Prostate gland (tissue), 2 donors: ENCODE data around the gene PURB. TPM values are rescaled to one million over a fixed set of nuclear protein-coding genes. Genes with fewer than 3 reads are reported as not detected.
A peak's percentile ranks its signal among the peaks of the same experiment; 100 is the strongest.
"Not testable (repeated sequence)": the region's sequence is repeated elsewhere in the genome, so short reads cannot be mapped to it uniquely, and the experiment has no call there.

Experiments used
- DNase-seq: peaks from one replicate; pipeline ENCODE4 v3.0.0-alpha.2; 2019; ENCODE audit warnings: low spot score
- H3K27ac ChIP-seq, 2 donors: fragments of 200-600 bp; sonication (generic); 2 replicates each; pipeline ENCODE4 v1.5.1; 2017 to 2019
- H3K27me3 ChIP-seq: fragments of 200-600 bp; sonication (generic); replicated peaks from 2 replicates; pipeline ENCODE4 v1.5.1; 2019; ENCODE audit not compliant: insufficient read depth
- H3K36me3 ChIP-seq, 2 donors: fragments of 200-600 bp; sonication (generic); 1 replicate in 1 of 2; 2 replicates in 1 of 2; pipeline versions ENCODE4 v1.5.1 to v1.8.1; 2017 to 2019
- H3K4me1 ChIP-seq: fragments of 200-600 bp; sonication (generic); replicated peaks from 2 replicates; pipeline ENCODE4 v1.5.1; 2019
- H3K4me3 ChIP-seq, 2 donors: fragments of 200-600 bp; sonication (generic); 2 replicates each; pipeline ENCODE4 v1.5.1; 2017 to 2019
- H3K9me3 ChIP-seq: fragments of 200-600 bp; sonication (generic); 2 replicates; pipeline ENCODE4 v1.5.1; 2017
- POLR2A ChIP-seq: fragments of 450-650 bp; IDR thresholded peaks from one replicate; pipeline ENCODE4 v1.6.1; 2016; ENCODE audit warnings: antibody characterized with exemption, mild to moderate bottlenecking
- POLR2AphosphoS5 ChIP-seq: sonication (generic); formaldehyde crosslinking; IDR thresholded peaks from one replicate; pipeline ENCODE4 v1.6.1; 2017; ENCODE audit warnings: antibody characterized with exemption
- WGBS: methylation state at CpG from one replicate; pipeline ENCODE4 v1.1.5; 2018; 5-methylcytosine and 5-hydroxymethylcytosine counted together
- intact Hi-C: fragments of 100-400 bp; cut with DNase I; formaldehyde crosslinking; loops from one replicate; pipeline ENCODE4 v1.14.2; 2022
- total RNA-seq, 2 donors: library from RNA; depleted of rRNA; stranded (reverse); fragments of >200 nt; gene quantifications; one replicate each; pipeline ENCODE4 v1.1.0, GENCODE V29; 2016
- TF ChIP-seq, protein P1 (sequence below), 4 experiments: fragments of 200-600 bp in 2 of 4; fragments of 450-650 bp in 2 of 4; sonication (generic) in 2 of 4; IDR thresholded peaks; 1 replicate in 3 of 4; 2 replicates in 1 of 4; pipeline ENCODE4 v1.5.1; 2016 to 2019; ENCODE audit warnings: antibody characterized with exemption in 4 of 4, mild to moderate bottlenecking in 2 of 4, moderate library complexity in 2 of 4

The PURB gene
- total RNA-seq, 2 donors from 2014 or later, result 21.9 to 22.0 TPM

- Histone ChIP-seq H3K9me3 (no peaks in the 10 kb centered on the region), H3K4me1 (no peaks in the 10 kb centered on the region), H3K4me3 (no peak overlapping the region), H3K27ac (peak overlapping the region in 1 of 2 donors; percentile 9), H3K36me3 (no peaks in the 10 kb centered on the region), H3K27me3 (no peaks in the 10 kb centered on the region)
- 66% methylated on average over 4 of the region's 4 CpGs for WGBS
- intact Hi-C loops, result no loop called here
- DNase-seq, result no peak
- TF ChIP-seq, protein P1, sequence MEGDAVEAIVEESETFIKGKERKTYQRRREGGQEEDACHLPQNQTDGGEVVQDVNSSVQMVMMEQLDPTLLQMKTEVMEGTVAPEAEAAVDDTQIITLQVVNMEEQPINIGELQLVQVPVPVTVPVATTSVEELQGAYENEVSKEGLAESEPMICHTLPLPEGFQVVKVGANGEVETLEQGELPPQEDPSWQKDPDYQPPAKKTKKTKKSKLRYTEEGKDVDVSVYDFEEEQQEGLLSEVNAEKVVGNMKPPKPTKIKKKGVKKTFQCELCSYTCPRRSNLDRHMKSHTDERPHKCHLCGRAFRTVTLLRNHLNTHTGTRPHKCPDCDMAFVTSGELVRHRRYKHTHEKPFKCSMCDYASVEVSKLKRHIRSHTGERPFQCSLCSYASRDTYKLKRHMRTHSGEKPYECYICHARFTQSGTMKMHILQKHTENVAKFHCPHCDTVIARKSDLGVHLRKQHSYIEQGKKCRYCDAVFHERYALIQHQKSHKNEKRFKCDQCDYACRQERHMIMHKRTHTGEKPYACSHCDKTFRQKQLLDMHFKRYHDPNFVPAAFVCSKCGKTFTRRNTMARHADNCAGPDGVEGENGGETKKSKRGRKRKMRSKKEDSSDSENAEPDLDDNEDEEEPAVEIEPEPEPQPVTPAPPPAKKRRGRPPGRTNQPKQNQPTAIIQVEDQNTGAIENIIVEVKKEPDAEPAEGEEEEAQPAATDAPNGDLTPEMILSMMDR (IDR thresholded peaks at IDR 0.05), result no peak
- TF ChIP-seq POLR2A, result no peak
- peak; percentile 35 for TF ChIP-seq POLR2AphosphoS5
Observed at GRCh38 chr7:44867073-44867995, 18.0 kb downstream of the PURB start.

- H3K4me1 ChIP-seq, H3K27ac ChIP-seq, H3K4me3 ChIP-seq, H3K36me3 ChIP-seq, intact Hi-C loops, DNase-seq, H3K27me3 ChIP-seq, H3K9me3 ChIP-seq: not testable (repeated sequence)
- 63% methylated on average over 4 of the region's 4 CpGs for WGBS
Observed at GRCh38 chr7:44861949-44862348, 23.4 kb downstream of the PURB start.

DNA sequence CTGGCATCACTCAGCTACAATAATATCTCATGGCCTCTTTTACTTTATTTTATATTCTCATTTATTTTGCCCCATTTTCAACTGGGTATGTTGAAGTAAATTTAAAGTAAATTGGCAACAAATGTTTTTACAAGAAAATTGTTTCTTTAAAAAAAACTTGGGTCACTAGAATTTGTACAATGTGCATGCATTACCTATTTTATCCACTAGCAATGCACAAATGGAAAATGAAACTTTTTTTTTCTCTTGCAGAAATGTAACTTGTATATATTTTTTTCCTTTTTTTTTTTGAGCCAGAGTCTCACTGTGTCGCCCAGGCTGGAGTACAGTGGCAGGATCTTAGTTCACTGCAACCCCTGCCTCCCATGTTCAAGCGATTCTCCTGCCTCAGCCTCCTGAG lies 27.2 kb downstream of the PURB start:
- H3K4me1 ChIP-seq, result no peaks in the 10 kb centered on the region
- TF ChIP-seq, protein P1 (IDR thresholded peaks at IDR 0.05), result peak in 1 of 4 experiments; percentile 8
- no peak for TF ChIP-seq POLR2A
- H3K9me3 ChIP-seq, result no peaks in the 10 kb centered on the region
- H3K4me3 ChIP-seq, result no peak overlapping the region
- no peak overlapping the region for H3K27ac ChIP-seq
- intact Hi-C loops, result loop anchor here (5.0 kb wide), 2 partner anchors 64 to 279 kb away; no protein-coding TSS in a partner anchor
- DNase-seq, result no peak
- H3K27me3 ChIP-seq, result no peaks in the 10 kb centered on the region
- WGBS, result 77% methylated on average over 2 of the region's 2 CpGs
- H3K36me3 ChIP-seq, result no peaks in the 10 kb centered on the region

DNA sequence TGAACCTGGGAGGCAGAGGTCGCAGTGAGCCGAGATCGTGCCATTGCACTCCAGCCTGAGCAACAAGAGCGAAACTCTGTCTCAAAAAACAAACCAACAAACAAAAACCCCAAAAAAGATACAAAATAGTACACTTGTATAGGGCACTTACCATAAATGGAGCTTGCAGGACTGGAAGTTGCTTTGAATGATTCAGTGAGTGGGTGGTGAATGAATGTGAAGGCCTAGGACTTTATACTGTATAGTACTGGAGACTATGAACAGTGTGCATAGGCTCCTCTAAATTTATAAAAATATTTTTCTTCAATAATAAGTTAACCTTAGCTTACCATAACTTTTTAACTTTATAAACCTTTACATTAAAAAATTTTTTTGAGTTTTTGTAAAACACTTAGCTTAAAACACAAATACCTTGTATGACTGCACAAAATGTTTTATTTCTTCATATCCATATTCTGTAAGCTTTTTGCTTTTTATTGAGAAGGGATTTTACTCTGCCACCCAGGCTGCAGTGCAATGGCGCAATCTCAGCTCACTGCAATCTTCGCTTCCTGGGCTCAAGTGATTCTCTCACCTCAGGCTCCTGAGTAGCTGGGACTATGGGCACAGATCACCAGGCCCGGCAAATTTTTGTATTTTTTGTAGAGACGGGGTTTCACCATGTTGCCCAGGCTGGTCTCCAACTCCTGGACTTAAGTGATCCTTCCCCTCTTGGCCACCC lies 30.5 kb downstream of the PURB start:
- H3K27me3 ChIP-seq, result no peaks in the 10 kb centered on the region
- TF ChIP-seq POLR2A (no peak), POLR2AphosphoS5 (no peak)
- TF ChIP-seq, protein P1 (IDR thresholded peaks at IDR 0.05), result no peak
- no peaks in the 10 kb centered on the region for H3K36me3 ChIP-seq
- DNase-seq, result no peak
- 85% methylated on average over 8 of the region's 8 CpGs for WGBS
- no peak overlapping the region for H3K4me3 ChIP-seq
- no peaks in the 10 kb centered on the region for H3K9me3 ChIP-seq
- H3K27ac ChIP-seq, result no peak overlapping the region
- intact Hi-C loops, result loop anchor here (5.0 kb wide), 2 partner anchors 67 to 282 kb away; no protein-coding TSS in a partner anchor
- no peaks in the 10 kb centered on the region for H3K4me1 ChIP-seq

GRCh38 chr7:44853391-44853790 lies 31.9 kb downstream of the PURB start:
- intact Hi-C loops, result no loop called here
- WGBS, result 90% methylated on average over 3 of the region's 3 CpGs
- H3K4me3 ChIP-seq, result no peak overlapping the region

More at GRCh38 chr7:44853391-44853790, 31.9 kb downstream of the PURB start:
- H3K4me1 ChIP-seq, result no peaks in the 10 kb centered on the region
- no peak overlapping the region for H3K27ac ChIP-seq
- H3K9me3 ChIP-seq, result no peaks in the 10 kb centered on the region
- H3K27me3 ChIP-seq, result no peaks in the 10 kb centered on the region
- no peak for DNase-seq
- TF ChIP-seq POLR2AphosphoS5 (no peak), POLR2A (no peak)
- TF ChIP-seq, protein P1 (IDR thresholded peaks at IDR 0.05), result no peak
- no peaks in the 10 kb centered on the region for H3K36me3 ChIP-seq
